ENCODE results near the gene VTCN1.

GRCh38 chr1:117215019-117215418 is 4.3 kb upstream of the VTCN1 start:
- TF ChIP-seq ATF7 (IDR thresholded peaks at IDR 0.05) (no peak), ATF7 (CRISPR knock-in tag; IDR thresholded peaks at IDR 0.05) (no peak), CTCF (CRISPR knock-in tag; IDR thresholded peaks at IDR 0.05) (no peak), POLR2AphosphoS5 (IDR thresholded peaks at IDR 0.05; ENCODE audit: low read depth, low read length) (no peak)

Data from HepG2 (cell line).